Loucy (cell line): ENCODE measurements around the gene AGTR1.

Experiments used
- CTCF ChIP-seq: fragments of 200-600 bp; sonication (generic); conservative IDR thresholded peaks from 2 replicates; pipeline ENCODE4 v1.5.1; 2014; ENCODE audit warnings: mild to moderate bottlenecking, antibody characterized with exemption, low read length
- EZH2phosphoT487 ChIP-seq: fragments of 200-600 bp; IDR thresholded peaks from 2 replicates; pipeline ENCODE4 v1.6.1; 2018; ENCODE audit warnings: antibody characterized with exemption, mild to moderate bottlenecking, moderate library complexity, borderline replicate concordance

- TF ChIP-seq CTCF (peak; percentile 44), EZH2phosphoT487 (no peak)
Measured at GRCh38 chr3:148716657-148717056, 19.0 kb downstream of the AGTR1 start.
